Spleen (tissue), 11 donors: Measurements from ENCODE around the gene DHCR7. TPM values are rescaled to one million over a fixed set of nuclear protein-coding genes. Genes with fewer than 3 reads are reported as not detected.

Source experiments
- DNase-seq: peaks from one replicate; pipeline ENCODE4 v3.0.0-alpha.2; 2020
- H3K27ac ChIP-seq, 8 donors: fragments of 200-600 bp; sonication (generic) in 7 of 8; 1 replicate in 4 of 8; 2 replicates in 4 of 8; pipeline versions ENCODE4 v1.5.0 to v1.8.0; 2016 to 2021; ENCODE audit warnings: inconsistent platforms in 4 of 8, mild to moderate bottlenecking in 4 of 8, moderate library complexity in 1 of 8
- H3K27me3 ChIP-seq, 7 donors: fragments of 200-600 bp; sonication (generic) in 6 of 7; replicated peaks in 1 of 7; 1 replicate in 4 of 7; 2 replicates in 3 of 7; pipeline versions ENCODE4 v1.5.0 to v1.8.0; 2016 to 2021; ENCODE audit warnings: inconsistent platforms in 3 of 7, mild to moderate bottlenecking in 1 of 7
- H3K36me3 ChIP-seq, 6 donors: fragments of 200-600 bp; sonication (generic) in 5 of 6; 1 replicate in 4 of 6; 2 replicates in 2 of 6; pipeline versions ENCODE4 v1.5.0 to v1.8.0; 2016 to 2021; ENCODE audit warnings: inconsistent platforms in 2 of 6
- H3K4me1 ChIP-seq, 6 donors: fragments of 200-600 bp; sonication (generic) in 5 of 6; 1 replicate in 3 of 6; 2 replicates in 3 of 6; pipeline versions ENCODE4 v1.5.0 to v1.8.0; 2016 to 2021; ENCODE audit warnings: inconsistent platforms in 3 of 6
- H3K4me3 ChIP-seq, 8 donors: fragments of 200-600 bp; sonication (generic) in 7 of 8; 1 replicate in 4 of 8; 2 replicates in 4 of 8; pipeline versions ENCODE4 v1.5.0 to v1.8.0; 2016 to 2021; ENCODE audit warnings: inconsistent platforms in 4 of 8, mild to moderate bottlenecking in 4 of 8, moderate library complexity in 2 of 8
- H3K9me3 ChIP-seq, 8 donors: fragments of 200-600 bp; sonication (generic) in 7 of 8; 1 replicate in 4 of 8; 2 replicates in 4 of 8; pipeline versions ENCODE4 v1.5.0 to v1.8.0; 2016 to 2021; ENCODE audit warnings: inconsistent platforms in 4 of 8
- POLR2A ChIP-seq, 3 donors: fragments of 450-650 bp; IDR thresholded peaks; one replicate each; pipeline ENCODE4 v1.5.1; 2017; ENCODE audit warnings: antibody characterized with exemption in 3 of 3, mild to moderate bottlenecking in 1 of 3
- POLR2AphosphoS5 ChIP-seq, 3 donors: sonication (generic); formaldehyde crosslinking; IDR thresholded peaks; one replicate each; pipeline ENCODE4 v1.5.1; 2017; ENCODE audit warnings: antibody characterized with exemption in 3 of 3
- WGBS, 5 donors: extraction: QIAGEN DNeasy Blood & Tissue Kit in 3 of 5; methylation state at CpG; one replicate each; pipeline versions ENCODE4 v1.1.5 to v1.1.7; 2013 to 2018; 5-methylcytosine and 5-hydroxymethylcytosine counted together
- intact Hi-C: fragments of 100-400 bp; cut with DNase I; formaldehyde crosslinking; loops from one replicate; pipeline ENCODE4 v1.15.0; 2023; ENCODE audit warnings: low total_unique reads
- polyA plus RNA-seq, 3 donors: library from polyadenylated mRNA; stranded (reverse); fragments of 200-250 nt; gene quantifications; one replicate each; pipeline ENCODE4 v1.2.1, GENCODE V29; 2013
- total RNA-seq, 7 donors: library from RNA; depleted of rRNA in 3 of 7; stranded (reverse); fragments of >200 nt in 3 of 7; fragmentation: NEBNext Ultra II Directional in 4 of 7; extraction: Animal tissue kit (Norgen Biotek cat#: 25700) in 4 of 7; gene quantifications; one replicate each; pipeline versions ENCODE4 v1.1.0 to v1.2.1, GENCODE V29; 2016 to 2021
- TF ChIP-seq, protein P1 (sequence below), 11 experiments: fragments of 200-600 bp in 7 of 11; fragments of 450-650 bp in 4 of 11; sonication (generic) in 4 of 11; IDR thresholded peaks in 8 of 11; conservative IDR thresholded peaks in 3 of 11; 1 replicate in 7 of 11; 2 replicates in 4 of 11; pipeline versions ENCODE4 v1.4.0 to v1.8.0; 2016 to 2021; ENCODE audit warnings: antibody characterized with exemption in 11 of 11, inconsistent platforms in 4 of 11, mild to moderate bottlenecking in 1 of 11
- donor health status: healthy with polysubstance abuse.
- donor health status: DM: no; HTN: no; CAD: no; lungs with moderate emphysema.
- donor health status: DM: no; HTN: no; CAD: no.
- donor health status: Bipolar disorder and iron deficiency.
- donor health status: healthy.
- donor health status: DM: no; HTN: no; CAD: no.
- donor health status: DM: yes; HTN: yes; CAD: no.

Gene DHCR7
- total and polyA plus RNA-seq, 10 donors = 3.6 to 26.4 (median 14.3) TPM

DNA sequence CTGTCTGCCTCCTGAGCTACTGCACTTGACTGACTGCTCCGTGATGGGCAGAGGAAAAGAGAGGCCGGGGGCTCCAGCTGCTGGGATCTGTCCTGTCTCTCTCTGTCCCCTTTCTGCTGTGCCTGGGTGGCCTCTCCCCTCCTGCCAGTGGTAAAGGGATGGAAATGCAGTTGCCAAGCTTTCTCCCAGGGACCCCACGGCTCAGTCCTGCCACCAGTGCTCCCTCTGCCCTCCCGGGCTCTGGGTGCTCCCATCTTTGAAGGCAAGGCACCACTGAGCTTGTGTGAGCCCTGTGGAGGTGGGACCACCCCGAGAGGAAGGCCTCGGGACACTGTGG lies 36.8 kb upstream of the DHCR7 start:
- Histone ChIP-seq H3K9me3 (no peaks in the 10 kb centered on the region), H3K36me3 (peaks cover 0 to 100% (median 76%) of the 10 kb centered on the region in 6 donors), H3K27me3 (no peaks in the 10 kb centered on the region), H3K4me3 (no peak overlapping the region), H3K27ac (no peak overlapping the region), H3K4me1 (peaks cover 0 to 23% (median 13%) of the 10 kb centered on the region in 6 donors)
- intact Hi-C loops = no loop called here
- TF ChIP-seq POLR2A (IDR thresholded peaks at IDR 0.05) = no peak
- TF ChIP-seq POLR2AphosphoS5 (IDR thresholded peaks at IDR 0.05) = no peak
- TF ChIP-seq, protein P1, sequence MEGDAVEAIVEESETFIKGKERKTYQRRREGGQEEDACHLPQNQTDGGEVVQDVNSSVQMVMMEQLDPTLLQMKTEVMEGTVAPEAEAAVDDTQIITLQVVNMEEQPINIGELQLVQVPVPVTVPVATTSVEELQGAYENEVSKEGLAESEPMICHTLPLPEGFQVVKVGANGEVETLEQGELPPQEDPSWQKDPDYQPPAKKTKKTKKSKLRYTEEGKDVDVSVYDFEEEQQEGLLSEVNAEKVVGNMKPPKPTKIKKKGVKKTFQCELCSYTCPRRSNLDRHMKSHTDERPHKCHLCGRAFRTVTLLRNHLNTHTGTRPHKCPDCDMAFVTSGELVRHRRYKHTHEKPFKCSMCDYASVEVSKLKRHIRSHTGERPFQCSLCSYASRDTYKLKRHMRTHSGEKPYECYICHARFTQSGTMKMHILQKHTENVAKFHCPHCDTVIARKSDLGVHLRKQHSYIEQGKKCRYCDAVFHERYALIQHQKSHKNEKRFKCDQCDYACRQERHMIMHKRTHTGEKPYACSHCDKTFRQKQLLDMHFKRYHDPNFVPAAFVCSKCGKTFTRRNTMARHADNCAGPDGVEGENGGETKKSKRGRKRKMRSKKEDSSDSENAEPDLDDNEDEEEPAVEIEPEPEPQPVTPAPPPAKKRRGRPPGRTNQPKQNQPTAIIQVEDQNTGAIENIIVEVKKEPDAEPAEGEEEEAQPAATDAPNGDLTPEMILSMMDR (IDR thresholded peaks at IDR 0.05 in 8 of 11, conservative IDR thresholded peaks at IDR 0.05 in 3 of 11) = no peak
- 84 to 95% (median 92%) methylated on average over 6 of the region's 6 CpGs for WGBS, 5 donors
- DNase-seq = no peak

DNA sequence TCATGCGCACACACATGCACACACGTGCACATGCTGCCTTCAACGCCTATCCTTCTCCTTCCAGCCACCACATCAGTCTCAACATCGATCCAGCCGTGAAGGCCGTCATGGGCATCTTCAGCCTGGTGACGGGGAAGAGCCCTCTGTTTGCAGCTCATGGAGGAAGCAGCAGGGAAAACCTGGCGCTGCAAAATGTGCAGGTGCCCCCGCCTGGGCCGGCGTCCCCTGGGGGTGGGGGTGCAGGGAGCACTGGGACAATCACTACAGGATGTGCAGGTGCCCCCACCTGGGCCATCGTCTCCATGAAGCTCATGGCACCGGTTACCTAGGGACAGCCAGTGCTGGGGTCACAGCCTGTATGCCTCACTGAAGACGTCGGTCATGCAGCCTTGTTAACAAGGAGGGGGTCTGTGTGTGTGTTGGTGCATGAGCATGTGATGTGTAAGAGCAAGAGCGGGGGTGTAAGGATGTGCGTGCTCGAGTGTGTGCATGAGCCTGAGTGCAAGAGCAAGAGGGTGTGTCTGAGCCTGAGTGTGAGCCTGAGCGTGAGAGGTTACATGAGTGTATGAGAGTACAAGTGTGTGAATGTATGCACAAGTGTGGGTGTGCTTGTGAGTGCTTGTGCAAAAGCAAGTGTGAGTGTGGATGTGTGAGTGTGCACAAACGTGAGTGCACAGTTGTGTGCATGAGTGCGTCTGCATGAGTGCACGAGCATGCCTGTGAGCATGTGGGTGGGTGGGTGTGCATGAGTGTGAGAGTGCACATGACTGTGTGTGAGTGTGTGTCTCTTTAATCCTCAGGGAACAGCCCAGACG lies 36.3 kb upstream of the DHCR7 start:
- Histone ChIP-seq H3K27me3 (no peaks in the 10 kb centered on the region), H3K9me3 (no peaks in the 10 kb centered on the region), H3K27ac (no peak overlapping the region), H3K36me3 (peaks cover 0 to 100% (median 76%) of the 10 kb centered on the region in 6 donors), H3K4me1 (peaks cover 0 to 18% (median 12%) of the 10 kb centered on the region in 6 donors), H3K4me3 (no peak overlapping the region)
- TF ChIP-seq POLR2AphosphoS5 (IDR thresholded peaks at IDR 0.05) = peak in 1 of 3 donors; percentile 43
- no peak for TF ChIP-seq POLR2A (IDR thresholded peaks at IDR 0.05)
- TF ChIP-seq, protein P1 (IDR thresholded peaks at IDR 0.05 in 8 of 11, conservative IDR thresholded peaks at IDR 0.05 in 3 of 11) = no peak
- 92 to 95% (median 94%) methylated on average over 19 to 23 of the region's 23 CpGs for WGBS, 5 donors
- intact Hi-C loops = no loop called here
- DNase-seq = peak; percentile 59

DNA sequence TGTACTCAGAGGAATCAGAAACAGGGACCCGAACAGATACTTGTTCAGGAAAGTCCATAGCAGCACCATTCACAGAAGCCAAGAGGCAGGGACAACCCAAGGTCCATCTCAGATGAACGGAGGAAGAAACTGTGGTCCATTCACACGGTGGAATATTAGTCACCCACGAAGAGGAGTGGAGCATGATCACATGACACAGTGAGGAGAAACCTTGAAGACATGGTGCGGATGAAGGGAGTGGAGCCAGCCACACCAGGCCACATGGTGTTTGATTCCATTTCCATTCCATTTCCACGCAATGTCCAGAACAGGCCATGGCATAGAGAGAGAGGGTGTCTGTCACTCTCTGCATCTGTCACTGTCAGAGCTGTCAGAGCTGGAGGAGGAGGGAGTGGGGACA lies 35.5 kb upstream of the DHCR7 start:
- 91 to 99% (median 96%) methylated on average over 6 of the region's 6 CpGs for WGBS, 5 donors
- Histone ChIP-seq H3K4me1 (peaks cover 0 to 13% (median 6%) of the 10 kb centered on the region in 6 donors), H3K4me3 (no peak overlapping the region), H3K36me3 (peaks cover 0 to 100% (median 81%) of the 10 kb centered on the region in 6 donors), H3K9me3 (no peaks in the 10 kb centered on the region), H3K27me3 (no peaks in the 10 kb centered on the region), H3K27ac (no peak overlapping the region)
- no peak for DNase-seq
- TF ChIP-seq POLR2AphosphoS5 (IDR thresholded peaks at IDR 0.05) = no peak
- no peak for TF ChIP-seq POLR2A (IDR thresholded peaks at IDR 0.05)
- TF ChIP-seq, protein P1 (IDR thresholded peaks at IDR 0.05 in 8 of 11, conservative IDR thresholded peaks at IDR 0.05 in 3 of 11) = no peak
- intact Hi-C loops = no loop called here

DNA sequence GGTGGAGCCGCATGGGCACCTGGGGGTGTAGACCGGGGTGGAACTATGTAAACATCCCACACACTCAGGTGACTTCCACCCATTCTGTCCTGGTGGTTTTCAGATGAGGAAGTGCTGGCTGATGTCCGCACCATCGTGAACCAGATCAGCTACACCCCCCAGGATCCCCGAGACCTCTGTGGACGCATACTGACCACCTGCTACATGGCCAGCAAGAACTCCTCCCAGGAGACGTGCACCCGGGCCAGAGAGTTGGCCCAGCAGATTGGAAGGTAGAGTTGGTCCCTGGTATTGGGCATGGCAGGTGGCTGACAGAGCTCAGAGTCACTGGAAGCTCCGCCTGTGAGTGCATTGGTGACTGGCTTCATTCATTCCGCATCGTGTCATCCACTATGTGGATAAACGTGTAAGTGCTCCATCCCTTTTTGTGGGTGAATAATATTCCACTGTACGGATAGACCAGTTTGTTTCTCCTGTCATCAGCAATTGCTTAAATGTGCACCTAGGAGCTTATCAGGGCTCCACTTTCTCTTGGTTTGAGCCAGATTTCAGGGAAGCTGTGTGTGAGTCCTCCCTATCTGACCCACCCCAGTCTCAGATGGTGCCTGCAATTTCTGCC lies 34.7 kb upstream of the DHCR7 start:
- TF ChIP-seq POLR2AphosphoS5 (IDR thresholded peaks at IDR 0.05) = no peak
- no peak for TF ChIP-seq POLR2A (IDR thresholded peaks at IDR 0.05)
- TF ChIP-seq, protein P1 (IDR thresholded peaks at IDR 0.05 in 8 of 11, conservative IDR thresholded peaks at IDR 0.05 in 3 of 11) = no peak
- H3K4me3 ChIP-seq = no peak overlapping the region
- H3K27me3 ChIP-seq = no peaks in the 10 kb centered on the region
- intact Hi-C loops = no loop called here
- no peak overlapping the region for H3K27ac ChIP-seq
- peaks cover 0 to 13% (median 7%) of the 10 kb centered on the region in 6 donors for H3K4me1 ChIP-seq
- 93 to 98% (median 97%) methylated on average over 13 of the region's 13 CpGs for WGBS, 5 donors
- no peaks in the 10 kb centered on the region for H3K9me3 ChIP-seq
- peaks cover 0 to 100% (median 85%) of the 10 kb centered on the region in 6 donors for H3K36me3 ChIP-seq
- peak; percentile 36 for DNase-seq
